Right renal cortex interstitium (tissue), 3 donors: ENCODE results near the gene SMC1B. TPM values are rescaled to one million over a fixed set of nuclear protein-coding genes. Genes with fewer than 3 reads are reported as not detected.
"Not testable (repeated sequence)": the region's sequence is repeated elsewhere in the genome, so short reads cannot be mapped to it uniquely, and the experiment has no call there.

ENCODE experiments used
- DNase-seq, 3 donors: peaks; one replicate each; pipeline ENCODE4 v3.0.0-alpha.2; 2013; ENCODE audit warnings: low read depth in 3 of 3, low spot score in 2 of 3
- polyA plus RNA-seq, 3 donors: library from polyadenylated mRNA; unstranded; fragments of 120-200 nt; gene quantifications; one replicate each; pipeline ENCODE4 v1.2.1, GENCODE V29; 2013; ENCODE audit not compliant: insufficient read length in 3 of 3

Gene SMC1B, protein sequence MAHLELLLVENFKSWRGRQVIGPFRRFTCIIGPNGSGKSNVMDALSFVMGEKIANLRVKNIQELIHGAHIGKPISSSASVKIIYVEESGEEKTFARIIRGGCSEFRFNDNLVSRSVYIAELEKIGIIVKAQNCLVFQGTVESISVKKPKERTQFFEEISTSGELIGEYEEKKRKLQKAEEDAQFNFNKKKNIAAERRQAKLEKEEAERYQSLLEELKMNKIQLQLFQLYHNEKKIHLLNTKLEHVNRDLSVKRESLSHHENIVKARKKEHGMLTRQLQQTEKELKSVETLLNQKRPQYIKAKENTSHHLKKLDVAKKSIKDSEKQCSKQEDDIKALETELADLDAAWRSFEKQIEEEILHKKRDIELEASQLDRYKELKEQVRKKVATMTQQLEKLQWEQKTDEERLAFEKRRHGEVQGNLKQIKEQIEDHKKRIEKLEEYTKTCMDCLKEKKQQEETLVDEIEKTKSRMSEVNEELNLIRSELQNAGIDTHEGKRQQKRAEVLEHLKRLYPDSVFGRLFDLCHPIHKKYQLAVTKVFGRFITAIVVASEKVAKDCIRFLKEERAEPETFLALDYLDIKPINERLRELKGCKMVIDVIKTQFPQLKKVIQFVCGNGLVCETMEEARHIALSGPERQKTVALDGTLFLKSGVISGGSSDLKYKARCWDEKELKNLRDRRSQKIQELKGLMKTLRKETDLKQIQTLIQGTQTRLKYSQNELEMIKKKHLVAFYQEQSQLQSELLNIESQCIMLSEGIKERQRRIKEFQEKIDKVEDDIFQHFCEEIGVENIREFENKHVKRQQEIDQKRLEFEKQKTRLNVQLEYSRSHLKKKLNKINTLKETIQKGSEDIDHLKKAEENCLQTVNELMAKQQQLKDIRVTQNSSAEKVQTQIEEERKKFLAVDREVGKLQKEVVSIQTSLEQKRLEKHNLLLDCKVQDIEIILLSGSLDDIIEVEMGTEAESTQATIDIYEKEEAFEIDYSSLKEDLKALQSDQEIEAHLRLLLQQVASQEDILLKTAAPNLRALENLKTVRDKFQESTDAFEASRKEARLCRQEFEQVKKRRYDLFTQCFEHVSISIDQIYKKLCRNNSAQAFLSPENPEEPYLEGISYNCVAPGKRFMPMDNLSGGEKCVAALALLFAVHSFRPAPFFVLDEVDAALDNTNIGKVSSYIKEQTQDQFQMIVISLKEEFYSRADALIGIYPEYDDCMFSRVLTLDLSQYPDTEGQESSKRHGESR
- under 1 TPM; 0.11 to 0.42 (median 0.25) TPM for polyA plus RNA-seq

DNA sequence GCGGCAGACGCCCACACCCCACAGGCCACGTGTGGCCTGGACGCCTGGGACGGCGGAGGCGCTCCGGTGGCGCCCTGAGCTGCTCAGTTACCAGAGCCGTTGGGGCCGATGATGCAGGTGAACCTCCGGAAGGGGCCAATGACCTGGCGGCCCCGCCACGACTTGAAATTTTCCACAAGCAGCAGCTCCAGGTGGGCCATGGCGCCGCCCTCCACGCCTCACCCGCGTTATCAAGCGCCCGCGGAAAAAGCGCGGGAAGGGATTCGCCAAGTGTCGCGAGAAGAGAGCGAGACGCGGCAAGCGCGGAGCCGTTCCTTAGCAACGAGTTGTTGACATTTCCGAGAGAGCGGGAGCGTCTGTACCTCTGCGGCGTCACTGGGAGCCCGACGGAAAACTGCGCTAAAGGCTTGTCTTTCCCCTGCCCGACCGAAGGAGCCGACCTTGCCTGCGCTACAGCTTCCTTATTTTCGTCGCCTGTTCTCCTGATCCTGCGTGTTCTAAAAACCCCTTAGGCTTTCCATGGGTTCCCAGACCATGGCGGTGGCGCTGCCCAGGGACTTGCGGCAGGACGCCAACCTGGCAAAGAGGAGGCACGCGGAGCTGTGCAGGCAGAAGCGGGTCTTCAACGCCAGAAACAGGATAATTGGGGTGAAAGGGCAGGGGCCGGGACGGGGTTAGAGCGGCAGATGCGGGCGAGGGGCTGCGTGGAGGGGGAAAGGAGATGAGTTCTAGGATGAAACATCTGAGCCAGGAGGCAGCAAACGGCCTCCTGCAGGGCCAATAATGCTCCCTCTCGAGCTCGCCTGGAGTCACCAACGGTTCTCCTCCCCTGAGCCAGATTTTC, at the start of gene SMC1B, which contains the start of gene RIBC2:
SMC1B (minus strand) TSS at position 232 of the 844 bp plus-strand sequence; CDS start at position 200, 32 bp downstream.
RIBC2 (plus strand) TSS at position 326 of the 844 bp plus-strand sequence; CDS start at position 520, 194 bp downstream.
- DNase-seq = peak; percentile 71 to 88 (median 83)

DNA sequence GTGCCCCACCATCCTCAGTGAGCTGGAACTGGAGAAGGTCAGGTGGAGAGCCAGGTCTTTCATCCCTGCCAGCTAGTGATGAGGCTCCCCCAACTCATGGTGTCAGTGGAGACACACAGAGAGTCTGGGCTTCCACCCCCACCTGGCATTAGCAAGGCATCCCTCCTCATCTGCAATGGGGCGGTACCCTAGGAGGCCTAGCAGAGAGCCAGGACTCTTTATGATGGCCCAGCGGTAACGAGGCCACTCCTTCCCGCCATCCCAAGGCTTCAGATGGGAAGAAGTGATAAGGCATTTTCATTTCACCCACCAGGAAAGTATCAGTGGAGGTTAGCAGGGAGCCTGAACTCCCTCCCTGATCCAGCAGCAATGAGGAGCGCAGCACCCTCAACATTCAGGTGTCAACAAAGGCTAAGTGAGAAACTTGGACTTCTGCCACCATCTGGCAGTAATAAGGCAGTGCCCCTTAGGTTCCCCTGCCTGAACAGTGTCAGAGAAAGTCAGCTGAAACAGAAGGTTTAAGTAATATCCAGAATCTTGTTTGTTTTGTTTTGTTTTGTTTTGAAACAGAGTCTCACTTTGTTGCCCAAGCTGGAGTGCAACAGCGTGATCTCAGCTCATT, 48.7 kb upstream of the SMC1B start:
- no peak for DNase-seq

DNA sequence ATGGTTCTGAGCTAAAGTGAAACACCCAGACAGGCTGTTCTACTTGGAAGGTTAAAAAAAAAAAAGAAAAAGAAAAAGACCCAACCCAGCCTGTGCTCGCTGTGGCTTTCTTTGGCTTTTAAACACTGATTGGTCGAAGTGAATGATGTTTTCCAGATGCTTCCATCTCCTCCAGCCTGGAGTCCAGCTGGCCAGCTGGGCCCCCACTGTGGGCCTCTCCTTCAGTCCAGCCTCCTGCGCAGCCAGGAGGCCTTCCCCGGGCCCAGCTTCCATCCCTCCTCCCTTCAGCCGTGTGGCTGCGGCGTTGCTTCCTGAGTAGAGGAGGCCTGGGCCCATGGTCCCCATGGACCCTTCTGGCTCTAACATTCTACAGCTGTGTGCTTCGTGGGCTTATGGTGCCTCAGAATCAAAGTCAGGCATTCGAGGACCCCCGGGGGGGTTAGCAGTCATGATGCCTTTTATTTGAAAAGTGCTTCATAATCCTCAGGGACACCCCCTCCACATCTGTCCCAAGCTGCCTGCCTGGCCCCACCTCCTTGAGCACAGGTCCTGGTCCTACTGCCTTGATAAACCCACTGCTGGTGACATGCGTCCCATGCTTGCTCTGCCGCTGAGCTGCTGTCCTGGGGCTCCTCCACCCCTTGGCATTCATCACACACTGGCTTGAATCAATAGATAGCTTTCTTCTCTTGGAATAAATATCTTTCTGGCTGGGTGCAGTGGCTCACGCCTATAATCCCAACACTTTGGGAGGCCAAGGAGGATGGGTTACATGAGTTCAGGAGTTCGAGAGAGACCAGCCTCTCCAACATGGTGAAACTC, 47.1 kb upstream of the SMC1B start:
- DNase-seq = peak in 2 of 3 donors; percentile 74 to 75

DNA sequence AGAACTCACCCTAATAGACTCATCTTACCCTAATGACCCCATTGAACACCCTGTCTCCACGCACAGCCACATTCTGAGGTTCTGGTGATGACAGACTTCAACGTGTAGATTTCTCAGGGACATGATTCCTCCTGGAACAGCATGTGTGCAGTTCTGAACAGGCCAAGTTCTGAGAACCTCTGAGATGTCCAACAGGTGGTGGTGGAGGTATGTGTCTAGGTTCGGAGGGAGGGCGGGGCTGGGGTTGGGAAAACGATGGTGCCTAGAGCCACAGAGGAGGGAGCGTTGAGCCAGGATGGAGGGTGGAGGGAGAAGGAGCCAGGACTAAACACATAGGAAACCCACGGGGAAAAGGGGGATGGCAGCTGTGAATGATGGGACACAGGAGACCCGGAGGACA, 45.8 kb upstream of the SMC1B start:
- no peak for DNase-seq

DNA sequence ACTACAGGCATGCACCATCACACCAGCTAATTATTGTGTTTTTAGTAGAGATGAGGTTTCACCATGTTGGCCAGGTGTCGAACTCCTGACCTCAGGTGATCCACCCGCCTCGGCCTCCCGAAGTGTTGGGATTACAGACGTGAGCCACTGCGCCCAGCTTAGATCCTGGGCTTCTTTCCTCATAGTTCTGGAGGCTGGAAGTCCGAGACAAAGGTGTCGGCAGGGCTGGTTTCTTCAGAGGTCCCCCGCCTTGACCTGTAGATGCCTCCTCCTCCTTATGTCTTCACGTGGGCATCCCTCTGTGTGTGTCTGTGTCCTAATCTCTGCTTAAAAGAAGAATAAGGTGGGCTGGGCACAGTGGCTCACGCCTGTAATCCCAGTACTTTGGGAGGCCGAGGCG, 45.1 kb upstream of the SMC1B start:
- DNase-seq = no peak

DNA sequence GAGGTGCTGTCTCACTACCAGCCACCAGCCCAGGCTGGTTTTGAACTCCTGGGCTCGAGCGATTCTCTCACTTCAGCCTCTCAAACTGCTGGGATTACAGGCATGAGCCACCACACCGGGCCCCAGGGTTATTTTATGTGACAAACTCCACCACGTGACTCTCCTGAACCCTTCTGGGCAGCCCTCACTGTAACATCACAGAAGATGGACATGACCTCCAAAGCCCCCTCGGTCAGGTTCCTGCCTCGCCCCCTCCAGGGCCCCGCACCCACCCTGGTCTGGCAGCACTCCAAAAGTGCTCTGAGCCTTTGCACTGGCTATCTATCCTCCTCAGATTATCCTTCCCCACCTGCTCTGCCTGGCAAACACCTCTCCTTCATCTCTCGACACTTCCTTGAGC, 43.4 kb upstream of the SMC1B start:
- DNase-seq = no peak

DNA sequence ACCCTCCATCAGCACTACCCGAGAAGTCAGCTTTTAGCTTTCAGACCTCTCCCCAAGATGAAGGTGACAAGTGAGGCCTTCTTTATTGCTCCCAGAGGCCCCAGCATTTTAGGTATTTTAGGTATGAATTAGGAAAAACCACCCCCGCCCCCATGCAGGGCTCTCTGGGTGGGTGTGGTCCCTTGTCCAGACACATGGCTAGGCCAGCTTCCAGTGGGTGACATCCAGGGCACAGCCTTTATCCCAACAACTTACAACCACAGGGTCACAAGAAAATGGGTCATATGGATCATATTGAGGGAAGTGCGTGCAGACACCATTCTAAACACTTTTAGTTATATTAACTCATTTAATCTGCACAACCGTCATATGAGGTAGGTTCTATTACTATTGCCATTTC, 42.2 kb upstream of the SMC1B start:
- no peak for DNase-seq

DNA sequence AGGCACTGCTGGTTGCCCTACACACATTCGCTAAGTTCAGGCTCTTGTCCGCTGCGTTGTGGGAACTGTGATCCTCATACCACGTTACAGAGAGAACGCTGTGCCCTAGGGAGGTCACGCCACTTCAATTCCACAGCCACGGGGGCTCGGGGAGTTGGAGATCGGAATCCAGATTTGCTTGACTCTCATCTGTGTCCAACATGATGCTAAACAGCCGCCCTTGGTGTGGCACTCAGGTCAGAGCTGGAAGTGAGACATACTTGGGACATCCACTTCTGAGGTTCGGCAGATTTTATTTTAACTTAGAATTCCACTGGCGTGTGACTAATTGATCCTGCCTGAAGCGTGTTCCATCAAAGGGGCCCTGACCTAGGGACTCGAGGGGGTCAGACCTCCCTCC, 41.8 kb upstream of the SMC1B start:
- DNase-seq = no peak

DNA sequence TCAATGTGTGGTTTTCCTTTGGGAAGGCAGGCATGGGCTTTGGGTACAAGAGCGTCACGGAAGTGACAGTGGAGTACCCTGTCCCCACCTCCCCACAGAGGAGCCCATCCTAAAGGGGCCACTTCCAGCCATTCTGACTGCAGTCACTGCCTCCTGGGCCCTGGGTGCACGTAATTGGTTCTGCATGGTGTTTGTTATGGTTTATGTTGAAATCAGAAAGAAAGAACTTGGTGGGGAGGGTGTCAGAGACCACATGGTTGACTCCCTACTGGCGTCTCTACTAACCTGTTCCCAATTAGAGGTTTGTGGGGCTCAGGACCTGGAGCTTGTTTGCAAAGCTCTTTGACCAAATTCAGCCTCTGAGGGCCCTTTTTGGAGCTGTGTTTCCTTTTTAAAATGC, 40.9 kb upstream of the SMC1B start:
- DNase-seq = no peak

DNA sequence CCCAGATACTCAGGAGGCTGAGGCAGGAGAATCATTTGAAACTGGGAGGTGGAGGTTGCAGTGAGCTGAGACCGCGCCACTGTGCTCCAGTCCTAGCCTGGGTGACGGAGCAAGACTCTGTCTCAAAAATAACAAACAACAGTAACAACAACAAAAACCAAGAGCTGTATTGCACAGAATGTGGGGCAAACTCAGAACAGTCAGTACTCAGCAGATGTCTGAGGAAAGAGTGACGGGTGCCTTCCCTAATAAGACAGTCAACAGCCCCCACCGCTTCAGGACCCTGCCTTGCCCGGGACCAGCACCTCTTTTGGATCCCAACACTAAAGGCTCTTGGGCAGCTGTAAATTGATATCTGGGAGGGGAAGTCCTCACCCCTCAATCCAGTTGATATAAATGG, 40.4 kb upstream of the SMC1B start:
- no peak for DNase-seq

DNA sequence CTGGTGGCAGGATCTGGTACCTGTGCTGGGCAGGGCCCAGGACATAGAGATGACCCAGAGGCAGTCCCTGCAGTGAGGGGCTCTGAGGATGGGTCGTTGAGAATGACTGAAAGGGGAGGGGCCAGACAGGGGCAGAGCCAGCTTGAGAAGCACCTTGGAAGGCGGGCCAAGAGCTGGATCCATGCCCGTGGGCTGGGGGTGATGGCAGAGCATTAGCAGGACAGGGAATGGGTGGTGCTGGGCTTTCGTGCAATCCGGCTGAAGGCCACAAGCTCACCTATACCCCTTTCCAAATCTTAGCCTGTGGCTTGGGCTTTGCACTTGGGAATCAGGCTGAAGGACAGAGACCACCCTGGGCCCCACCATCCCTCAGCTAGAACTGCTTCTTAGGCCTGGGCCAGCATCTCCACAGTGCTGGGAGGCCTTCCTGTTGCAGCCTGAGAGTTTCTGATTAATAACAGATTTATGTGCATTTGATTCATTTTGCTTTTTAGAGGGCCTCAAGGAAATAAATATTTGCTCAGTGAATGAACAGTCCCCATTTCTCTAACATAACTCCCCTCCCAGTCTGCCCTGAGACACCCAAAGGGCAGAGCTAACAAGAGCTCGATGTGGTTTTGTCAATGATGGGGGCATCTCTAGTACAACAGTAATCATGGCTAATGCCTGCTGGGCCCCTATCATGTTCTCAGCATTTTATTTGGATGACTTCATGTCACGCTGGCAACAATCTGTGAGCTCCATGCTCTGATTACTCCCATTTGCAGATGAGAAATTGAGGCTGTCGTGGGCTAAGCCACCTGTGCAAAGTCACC, 39.4 kb upstream of the SMC1B start:
- DNase-seq = no peak

DNA sequence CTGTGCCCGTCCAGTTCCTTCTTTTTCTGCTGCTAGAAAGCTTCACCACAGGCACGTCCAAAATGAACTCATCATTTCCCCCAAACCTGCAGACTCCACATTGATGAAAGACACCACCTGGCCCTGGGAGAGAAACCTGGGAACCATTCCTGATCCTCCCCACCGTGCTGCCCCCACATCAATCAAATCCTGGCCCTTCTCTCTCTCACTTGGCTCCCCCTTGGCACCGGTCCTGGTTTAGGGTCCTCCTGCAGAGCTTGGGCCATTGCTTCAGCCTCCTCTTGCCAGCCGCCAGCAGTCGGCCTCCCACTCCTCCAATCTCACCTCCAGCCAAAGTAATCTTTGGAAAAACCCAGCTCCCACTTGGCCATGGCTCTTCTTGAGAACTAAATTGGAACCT, 38.6 kb upstream of the SMC1B start:
- no peak for DNase-seq

DNA sequence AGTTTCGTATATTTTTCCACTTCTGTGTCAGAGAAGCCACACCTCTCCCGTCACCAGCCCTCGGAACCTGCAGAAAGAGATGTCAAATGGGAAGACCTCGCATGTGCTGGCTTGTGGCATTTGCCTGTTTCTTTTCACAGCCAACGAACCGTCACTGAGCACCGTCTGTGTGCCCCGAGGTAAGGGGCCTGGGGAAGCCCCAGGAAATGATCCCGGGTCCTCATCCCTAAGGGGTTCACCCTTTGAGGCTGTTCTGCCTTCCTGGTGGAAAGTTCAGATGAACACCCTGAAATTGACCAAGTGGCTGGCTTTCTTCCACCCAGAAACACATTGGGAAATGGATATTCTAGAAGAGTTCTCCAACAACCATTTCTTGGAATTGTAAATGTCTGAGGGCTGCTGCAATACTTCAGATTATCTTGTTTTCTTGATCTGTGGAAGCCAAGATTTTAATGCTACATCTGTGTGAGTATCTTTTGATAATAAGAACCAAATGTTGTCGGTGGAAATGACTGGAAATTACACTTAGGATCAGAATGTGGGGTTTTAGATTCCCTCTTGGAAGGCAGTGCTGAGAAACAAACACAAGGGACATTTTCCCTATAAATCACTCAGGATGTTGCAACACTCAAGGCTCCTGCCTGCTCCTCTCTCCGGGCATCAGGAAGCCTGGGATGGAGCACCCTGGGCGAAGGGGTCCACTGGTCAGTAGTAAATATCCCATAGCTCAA, 37.7 kb upstream of the SMC1B start:
- no peak for DNase-seq

DNA sequence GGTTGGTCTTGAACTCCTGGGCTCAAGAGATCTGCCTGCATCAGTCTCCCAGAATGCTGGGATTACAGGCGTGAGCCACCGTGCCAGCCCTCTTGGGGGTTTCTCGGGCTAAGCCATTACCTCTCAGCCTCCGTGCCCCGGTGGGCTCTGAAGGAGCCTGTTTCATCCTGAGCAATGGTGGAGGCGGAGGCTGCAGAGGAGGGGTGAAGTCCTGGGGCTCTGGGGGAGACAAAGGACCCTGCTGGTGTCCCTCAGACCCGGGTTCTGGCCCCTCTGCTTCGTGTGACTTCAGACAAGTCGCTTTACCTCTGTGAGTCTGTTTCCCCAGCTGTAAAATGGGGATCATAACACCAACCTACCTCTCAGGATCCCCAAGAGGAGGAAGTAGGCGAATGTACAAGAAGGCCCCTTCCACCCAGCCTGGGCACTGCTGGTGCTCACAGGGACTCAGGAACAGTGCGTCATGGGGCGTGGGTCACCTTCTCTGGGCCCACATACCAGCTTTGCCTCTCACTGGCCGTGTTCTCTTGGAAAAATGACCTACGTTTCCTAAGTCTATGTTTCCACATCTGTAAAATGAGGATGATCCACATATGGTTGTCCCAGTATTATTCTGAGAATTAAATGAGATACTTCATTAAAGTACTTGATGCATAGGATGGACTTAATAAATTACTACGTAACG, 36.8 kb upstream of the SMC1B start:
- DNase-seq = no peak

DNA sequence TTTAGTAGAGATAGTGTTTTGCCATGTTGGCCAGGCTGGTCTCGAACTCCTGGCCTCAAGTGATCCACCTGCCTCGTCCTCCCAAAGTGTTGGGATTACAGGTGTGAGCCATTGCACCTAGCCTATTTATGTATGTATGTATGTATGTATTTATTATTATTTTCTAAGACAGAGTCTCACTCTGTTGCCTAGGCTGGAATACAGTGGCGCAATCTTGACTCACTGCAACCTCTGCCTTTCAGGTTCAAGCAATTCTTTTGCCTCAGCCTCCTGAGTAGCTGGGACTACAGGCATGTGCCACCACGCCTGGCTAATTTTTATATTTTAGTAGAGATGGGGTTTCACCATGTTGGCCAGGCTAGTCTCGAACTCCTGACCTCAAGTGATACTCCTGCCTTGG, 36.0 kb upstream of the SMC1B start:
- not testable (repeated sequence) for DNase-seq

DNA sequence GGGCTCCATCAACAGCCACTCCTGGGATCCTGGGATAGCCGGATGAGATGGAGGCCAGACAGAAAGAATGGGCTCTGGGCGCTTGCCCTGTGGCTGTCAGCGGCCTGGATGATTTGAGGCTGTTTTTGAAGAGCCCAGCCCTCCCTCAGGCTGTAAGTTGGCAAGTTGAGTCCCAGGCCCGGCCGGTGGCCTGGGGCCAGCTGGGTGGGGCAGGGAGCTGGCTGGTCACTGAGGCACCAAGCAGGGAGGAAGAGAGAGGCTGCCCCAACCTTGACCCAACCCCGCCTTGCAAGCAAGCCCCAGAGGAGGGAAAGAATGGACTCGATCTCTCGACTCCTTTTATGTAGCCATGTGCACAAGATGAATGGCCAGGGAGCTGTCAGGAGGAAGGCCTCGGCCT, 35.0 kb upstream of the SMC1B start:
- no peak for DNase-seq

DNA sequence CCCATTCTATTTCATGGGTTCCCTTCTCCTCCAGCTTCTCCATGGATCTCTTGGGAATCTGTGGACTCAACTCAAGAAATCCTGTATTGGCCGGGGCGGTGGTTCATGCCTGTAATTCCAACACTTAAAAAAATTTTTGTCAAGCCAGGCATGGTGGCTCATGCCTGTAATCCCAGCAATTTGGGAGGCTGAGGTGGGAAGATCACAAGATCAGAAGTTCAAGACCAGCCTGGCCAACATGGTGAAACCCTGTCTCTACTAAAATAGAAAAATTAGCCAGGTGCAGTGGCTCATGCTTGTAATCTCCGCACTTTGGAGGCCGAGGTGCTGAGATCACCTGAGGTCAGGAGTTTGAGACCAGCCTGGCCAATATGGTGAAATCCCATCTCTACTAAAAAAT, 34.2 kb upstream of the SMC1B start:
- DNase-seq = not testable (repeated sequence)
